ENCODE results near the gene PLPPR5. TPM values are rescaled to one million over a fixed set of nuclear protein-coding genes. Genes with fewer than 3 reads are reported as not detected.

PLPPR5 gene
- total RNA-seq, 1 donor from 2014 or later = 2.0 TPM

DNA sequence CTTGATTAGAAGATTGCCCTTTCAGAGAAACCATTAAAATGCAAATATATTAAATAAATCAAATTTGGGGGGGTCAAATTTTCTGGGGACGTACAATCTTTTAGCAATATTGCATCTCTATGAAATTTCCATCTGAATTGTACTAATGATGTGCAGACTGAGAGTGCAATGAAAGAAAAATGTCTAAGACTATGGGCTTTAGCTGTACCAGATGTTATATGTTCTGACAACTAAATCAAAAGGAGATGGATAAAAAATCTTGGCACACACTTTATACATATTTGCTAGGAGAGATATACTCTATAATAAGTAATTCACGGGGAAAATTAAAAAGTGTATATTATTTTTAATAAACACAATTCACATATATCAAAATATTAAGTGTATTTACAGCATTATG is 13.0 kb upstream of the PLPPR5 start:
- TF ChIP-seq, protein P1, sequence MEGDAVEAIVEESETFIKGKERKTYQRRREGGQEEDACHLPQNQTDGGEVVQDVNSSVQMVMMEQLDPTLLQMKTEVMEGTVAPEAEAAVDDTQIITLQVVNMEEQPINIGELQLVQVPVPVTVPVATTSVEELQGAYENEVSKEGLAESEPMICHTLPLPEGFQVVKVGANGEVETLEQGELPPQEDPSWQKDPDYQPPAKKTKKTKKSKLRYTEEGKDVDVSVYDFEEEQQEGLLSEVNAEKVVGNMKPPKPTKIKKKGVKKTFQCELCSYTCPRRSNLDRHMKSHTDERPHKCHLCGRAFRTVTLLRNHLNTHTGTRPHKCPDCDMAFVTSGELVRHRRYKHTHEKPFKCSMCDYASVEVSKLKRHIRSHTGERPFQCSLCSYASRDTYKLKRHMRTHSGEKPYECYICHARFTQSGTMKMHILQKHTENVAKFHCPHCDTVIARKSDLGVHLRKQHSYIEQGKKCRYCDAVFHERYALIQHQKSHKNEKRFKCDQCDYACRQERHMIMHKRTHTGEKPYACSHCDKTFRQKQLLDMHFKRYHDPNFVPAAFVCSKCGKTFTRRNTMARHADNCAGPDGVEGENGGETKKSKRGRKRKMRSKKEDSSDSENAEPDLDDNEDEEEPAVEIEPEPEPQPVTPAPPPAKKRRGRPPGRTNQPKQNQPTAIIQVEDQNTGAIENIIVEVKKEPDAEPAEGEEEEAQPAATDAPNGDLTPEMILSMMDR (IDR thresholded peaks at IDR 0.05; ENCODE audit: partially characterized antibody, unreplicated experiment) = no peak
- no peaks in the 10 kb centered on the region for H3K27me3 Mint-ChIP-seq (ENCODE audit: unreplicated experiment)
- no peak overlapping the region for H3K4me3 Mint-ChIP-seq (ENCODE audit: unreplicated experiment)
- H3K36me3 Mint-ChIP-seq (ENCODE audit: unreplicated experiment) = no peaks in the 10 kb centered on the region
- H3K9me3 Mint-ChIP-seq (ENCODE audit: unreplicated experiment) = no peaks in the 10 kb centered on the region
- H3K27ac Mint-ChIP-seq (ENCODE audit: unreplicated experiment) = no peak overlapping the region
- DNase-seq = no peak
- H3K4me1 Mint-ChIP-seq (ENCODE audit: low read depth, unreplicated experiment) = no peaks in the 10 kb centered on the region

DNA sequence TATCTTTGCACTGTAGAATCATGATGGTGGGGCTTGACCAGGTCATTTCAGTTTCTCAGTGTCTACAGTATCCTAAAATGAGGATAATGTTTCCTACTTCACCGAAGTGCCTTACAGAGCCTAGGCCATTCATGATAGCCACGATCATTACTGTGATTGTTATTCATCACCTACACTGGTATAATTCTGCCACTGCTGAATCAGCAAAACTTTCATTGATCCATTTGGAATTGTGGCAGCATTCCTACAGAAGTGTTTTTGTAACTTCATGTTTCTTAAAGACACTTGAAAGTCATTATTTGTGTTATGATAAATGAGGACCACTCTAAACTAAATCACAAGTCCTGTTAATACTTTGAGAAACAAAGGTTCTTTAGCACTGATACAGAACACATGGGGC is 6.0 kb upstream of the PLPPR5 start:
- TF ChIP-seq, protein P1 (IDR thresholded peaks at IDR 0.05; ENCODE audit: partially characterized antibody, unreplicated experiment) = no peak
- Mint-ChIP-seq H3K4me3 (ENCODE audit: unreplicated experiment) (no peak overlapping the region), H3K27ac (ENCODE audit: unreplicated experiment) (no peak overlapping the region), H3K9me3 (ENCODE audit: unreplicated experiment) (no peaks in the 10 kb centered on the region), H3K36me3 (ENCODE audit: unreplicated experiment) (no peaks in the 10 kb centered on the region), H3K27me3 (ENCODE audit: unreplicated experiment) (peaks cover under 1% of the 10 kb centered on the region), H3K4me1 (ENCODE audit: low read depth, unreplicated experiment) (peaks cover 1% of the 10 kb centered on the region)
- no peak for DNase-seq

DNA sequence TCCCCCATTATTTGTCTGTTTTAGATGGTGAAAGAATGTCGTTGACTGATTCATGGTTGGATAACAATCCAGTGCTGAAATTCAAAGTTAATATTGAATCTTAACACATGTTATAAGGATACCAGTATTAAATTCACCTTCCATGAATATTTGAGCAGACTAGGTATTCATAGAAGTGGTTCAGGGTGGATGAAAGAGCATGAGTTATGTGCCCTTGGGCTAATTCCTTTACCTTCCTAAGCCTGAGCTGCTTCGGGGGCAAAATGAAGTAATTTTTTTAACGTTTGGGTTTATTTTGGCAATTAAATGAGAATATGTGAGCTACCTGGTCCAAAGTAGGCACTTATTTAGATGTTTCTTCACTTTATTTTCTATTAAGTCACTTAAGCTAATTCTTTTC is 2.7 kb upstream of the PLPPR5 start:
- H3K27me3 Mint-ChIP-seq (ENCODE audit: unreplicated experiment) = peaks cover 6% of the 10 kb centered on the region
- no peak overlapping the region for H3K4me3 Mint-ChIP-seq (ENCODE audit: unreplicated experiment)
- H3K36me3 Mint-ChIP-seq (ENCODE audit: unreplicated experiment) = no peaks in the 10 kb centered on the region
- no peaks in the 10 kb centered on the region for H3K9me3 Mint-ChIP-seq (ENCODE audit: unreplicated experiment)
- peaks cover 4% of the 10 kb centered on the region for H3K4me1 Mint-ChIP-seq (ENCODE audit: low read depth, unreplicated experiment)
- TF ChIP-seq, protein P1 (IDR thresholded peaks at IDR 0.05; ENCODE audit: partially characterized antibody, unreplicated experiment) = no peak
- H3K27ac Mint-ChIP-seq (ENCODE audit: unreplicated experiment) = no peak overlapping the region
- no peak for DNase-seq

DNA sequence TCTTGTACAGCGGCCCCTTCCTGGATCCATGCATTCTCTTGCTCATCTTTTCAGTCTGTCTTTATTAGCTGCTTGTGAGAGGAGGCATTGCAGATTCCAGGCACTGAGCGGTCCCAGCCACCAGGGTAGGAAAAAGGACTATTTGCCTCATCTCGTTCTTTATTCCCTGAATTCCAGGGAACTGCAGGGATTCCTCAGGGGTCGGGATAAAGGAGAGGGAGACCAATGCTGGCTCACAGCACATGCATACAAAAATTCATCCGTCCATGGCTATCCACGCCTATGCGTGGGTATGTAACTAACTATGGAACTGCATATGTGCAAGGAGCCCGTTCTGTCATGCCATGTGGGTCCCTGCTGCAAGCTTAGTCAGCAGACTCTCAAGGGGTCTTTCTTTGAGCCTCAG is 879 bp upstream of the PLPPR5 start:
- TF ChIP-seq, protein P1 (IDR thresholded peaks at IDR 0.05; ENCODE audit: partially characterized antibody, unreplicated experiment) = no peak
- no peaks in the 10 kb centered on the region for H3K9me3 Mint-ChIP-seq (ENCODE audit: unreplicated experiment)
- peak; percentile 37 for DNase-seq
- H3K36me3 Mint-ChIP-seq (ENCODE audit: unreplicated experiment) = no peaks in the 10 kb centered on the region
- peak overlapping the region; percentile 84 for H3K4me3 Mint-ChIP-seq (ENCODE audit: unreplicated experiment)
- H3K27me3 Mint-ChIP-seq (ENCODE audit: unreplicated experiment) = peaks cover 6% of the 10 kb centered on the region
- no peak overlapping the region for H3K27ac Mint-ChIP-seq (ENCODE audit: unreplicated experiment)
- peaks cover 3% of the 10 kb centered on the region for H3K4me1 Mint-ChIP-seq (ENCODE audit: low read depth, unreplicated experiment)

DNA sequence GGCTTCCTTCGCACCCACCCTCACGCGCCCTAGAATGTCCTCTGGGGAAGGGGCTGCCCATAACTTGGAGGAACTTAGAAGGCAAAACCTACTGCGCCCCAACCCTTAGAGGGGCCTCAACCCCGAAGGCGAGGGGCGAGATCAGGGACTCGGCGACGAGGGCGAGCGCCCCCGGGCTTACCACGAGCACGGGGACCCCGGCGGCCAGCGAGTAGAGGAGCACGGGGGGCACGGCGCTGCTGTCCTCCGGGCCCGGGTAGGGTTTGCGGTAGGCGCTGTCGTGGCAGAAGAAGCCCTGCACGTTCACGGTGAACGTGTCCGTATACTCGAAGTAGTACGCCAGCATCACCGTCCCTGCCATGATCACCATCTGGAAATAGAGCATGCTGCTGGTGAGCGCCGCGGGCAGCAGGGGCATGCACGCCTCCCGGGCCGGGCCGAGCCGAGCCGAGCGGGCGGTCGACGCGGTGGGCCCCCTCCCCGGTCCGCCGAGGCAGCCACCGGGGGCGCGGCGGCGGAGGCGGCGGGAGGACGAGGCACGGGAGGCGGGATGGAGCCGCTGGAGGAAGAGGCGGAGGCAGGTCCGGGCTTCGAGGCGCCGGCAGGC is 304 bp downstream of the PLPPR5 start:
- H3K27ac Mint-ChIP-seq (ENCODE audit: unreplicated experiment) = no peak overlapping the region
- no peaks in the 10 kb centered on the region for H3K9me3 Mint-ChIP-seq (ENCODE audit: unreplicated experiment)
- DNase-seq = peak; percentile 57
- peak overlapping the region; percentile 81 for H3K4me3 Mint-ChIP-seq (ENCODE audit: unreplicated experiment)
- peaks cover 3% of the 10 kb centered on the region for H3K4me1 Mint-ChIP-seq (ENCODE audit: low read depth, unreplicated experiment)
- TF ChIP-seq, protein P1 (IDR thresholded peaks at IDR 0.05; ENCODE audit: partially characterized antibody, unreplicated experiment) = no peak
- H3K36me3 Mint-ChIP-seq (ENCODE audit: unreplicated experiment) = no peaks in the 10 kb centered on the region
- H3K27me3 Mint-ChIP-seq (ENCODE audit: unreplicated experiment) = peaks cover 6% of the 10 kb centered on the region
